Measurements from ENCODE around the gene ROBO3.

ROBO3 gene

DNA sequence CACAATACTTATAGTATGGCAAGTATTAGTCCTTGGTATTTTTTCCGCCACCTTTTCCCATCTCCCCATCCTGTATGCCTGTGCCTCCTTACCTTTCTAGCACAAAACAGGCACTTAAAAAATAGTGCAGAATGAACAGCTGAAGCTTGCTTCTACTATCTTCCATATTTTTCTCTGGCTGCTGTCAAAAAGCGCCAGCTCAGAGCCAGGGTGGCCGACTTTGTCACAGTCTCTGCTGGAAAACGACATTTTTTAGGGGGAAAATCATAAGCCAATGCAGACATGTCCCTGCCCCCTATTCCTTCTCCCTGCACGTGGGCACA lies 26.5 kb upstream of the ROBO3 start:
- no peak for TF ChIP-seq CTCF (IDR thresholded peaks at IDR 0.05; ENCODE audit: low read depth, low read length)
- DNase-seq (ENCODE audit: extremely low read depth, low read depth): no peak

GRCh38 chr11:124839128-124839971 lies 25.9 kb upstream of the ROBO3 start:
- no peak for DNase-seq (ENCODE audit: extremely low read depth, low read depth)
- TF ChIP-seq CTCF (IDR thresholded peaks at IDR 0.05; ENCODE audit: low read depth, low read length): no peak

- TF ChIP-seq CTCF (IDR thresholded peaks at IDR 0.05; ENCODE audit: low read depth, low read length): no peak
- DNase-seq (ENCODE audit: extremely low read depth, low read depth): no peak
These were observed 25.1 kb upstream of the ROBO3 start for GRCh38 chr11:124839972-124840621.

DNA sequence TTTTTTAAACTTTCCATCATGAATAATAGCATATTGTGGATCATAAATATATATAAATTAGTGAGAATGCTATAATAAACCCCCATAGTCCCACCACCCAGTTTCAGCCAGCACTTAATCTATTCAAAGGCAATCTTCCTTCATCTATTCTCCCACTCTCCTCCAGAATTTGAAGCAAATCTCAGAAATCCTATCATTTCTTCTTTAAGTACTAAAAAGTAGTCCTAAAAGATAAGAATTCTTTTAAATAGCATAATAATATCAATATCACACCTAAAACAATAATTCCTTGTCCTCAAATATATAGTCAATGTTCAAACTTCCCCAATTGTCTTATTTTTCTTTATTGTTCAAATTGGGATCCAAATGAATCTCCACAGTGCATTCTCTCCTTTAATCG lies 24.6 kb upstream of the ROBO3 start:
- DNase-seq (ENCODE audit: extremely low read depth, low read depth): no peak
- TF ChIP-seq CTCF (IDR thresholded peaks at IDR 0.05; ENCODE audit: low read depth, low read length): no peak

DNA sequence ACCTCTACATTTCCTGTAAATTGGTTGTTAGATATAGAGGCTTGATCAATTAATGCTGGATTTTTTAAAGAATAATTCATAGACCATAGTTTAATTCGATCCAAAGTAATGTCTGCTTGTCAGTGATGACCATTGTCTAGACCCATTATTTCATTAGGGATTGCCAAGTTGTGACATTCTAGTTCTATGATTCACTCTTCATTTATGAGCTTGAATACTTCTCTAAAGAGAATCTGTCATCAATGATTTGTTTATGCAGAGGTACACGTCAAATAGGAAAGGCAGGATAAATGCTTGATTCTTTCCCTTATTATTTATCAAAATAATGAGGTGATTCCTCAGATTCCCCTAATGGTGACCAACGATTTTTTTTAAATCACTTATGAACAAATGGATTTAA lies 24.0 kb upstream of the ROBO3 start:
- TF ChIP-seq CTCF (IDR thresholded peaks at IDR 0.05; ENCODE audit: low read depth, low read length): no peak
- no peak for DNase-seq (ENCODE audit: extremely low read depth, low read depth)

GRCh38 chr11:124841840-124842239 lies 23.4 kb upstream of the ROBO3 start:
- no peak for DNase-seq (ENCODE audit: extremely low read depth, low read depth)
- no peak for TF ChIP-seq CTCF (IDR thresholded peaks at IDR 0.05; ENCODE audit: low read depth, low read length)

- no peak for TF ChIP-seq CTCF (IDR thresholded peaks at IDR 0.05; ENCODE audit: low read depth, low read length)
These were observed 22.9 kb upstream of the ROBO3 start for GRCh38 chr11:124842305-124842704.

More at GRCh38 chr11:124842305-124842704, 22.9 kb upstream of the ROBO3 start:
- no peak for DNase-seq (ENCODE audit: extremely low read depth, low read depth)

Data from AG09319 (cell line).